BJ (cell line): ENCODE results near the gene DLG5. TPM values are rescaled to one million over a fixed set of nuclear protein-coding genes. Genes with fewer than 3 reads are reported as not detected.

Experiments used
- CTCF ChIA-PET: fragments of 350-600 bp; formaldehyde crosslinking; extraction: SDS; loops from one replicate; lab custom pipeline; 2021; ENCODE audit warnings: antibody characterized with exemption, inconsistent platforms; lab: Yijun Ruan, JAX
- POLR2A ChIA-PET: fragments of 300-600 bp; sonication (Branson Sonifier 250); formaldehyde crosslinking; extraction: SDS; loops from one replicate; lab custom pipeline; 2021; ENCODE audit warnings: antibody characterized with exemption; lab: Charles Lee
- DNase-seq: peaks from one replicate; pipeline ENCODE4 v3.0.0-alpha.2; 2011; ENCODE audit warnings: low read depth
- H3K27me3 ChIP-seq: 2 replicates; pipeline ENCODE4 v1.6.0; 2011; ENCODE audit warnings: low read length; ENCODE audit not compliant: control insufficient read depth, insufficient read depth
- H3K36me3 ChIP-seq: 2 replicates; pipeline ENCODE4 v1.5.1; 2011; ENCODE audit warnings: low read length; ENCODE audit not compliant: control insufficient read depth, insufficient read depth
- H3K4me3 ChIP-seq: 2 replicates; pipeline ENCODE4 v1.5.1; 2011; ENCODE audit warnings: low read depth, mild to moderate bottlenecking, control low read depth, low read length
- polyA plus RNA-seq: library from polyadenylated mRNA; depleted of rRNA; stranded (reverse); fragments of >200 nt; gene quantifications from 2 replicates; pipeline ENCODE4 v1.2.3, GENCODE V29; 2011
- TF ChIP-seq, protein P1 (sequence below): IDR thresholded peaks from 2 replicates; pipeline ENCODE4 v1.5.1; 2011; ENCODE audit warnings: low read depth, mild to moderate bottlenecking, control low read depth, inconsistent platforms, low read length, moderate library complexity; ENCODE audit not compliant: insufficient read depth

Gene DLG5
- polyA plus RNA-seq, 1 experiment, result 21.9 TPM

DNA sequence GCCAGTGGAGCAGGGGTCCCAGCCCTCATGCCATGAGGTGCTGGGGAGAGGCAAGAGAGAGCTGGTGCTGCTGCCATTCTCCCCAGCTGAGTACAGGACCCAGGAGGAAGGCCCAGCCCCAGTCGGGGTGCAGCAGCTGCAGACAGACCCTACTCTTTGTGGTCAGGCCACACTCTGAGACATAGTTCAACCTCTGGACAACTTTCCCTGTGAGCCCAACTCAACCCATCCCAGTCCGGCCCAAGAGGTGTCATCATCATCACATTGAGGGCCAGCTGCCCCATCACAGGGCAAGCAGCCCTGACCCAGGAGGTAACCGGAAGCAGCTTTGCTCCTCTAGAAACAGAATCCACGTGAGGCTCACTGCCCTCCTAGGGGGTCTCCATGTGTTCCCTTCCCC is 155.1 kb downstream of the DLG5 start:
- TF ChIP-seq, protein P1, sequence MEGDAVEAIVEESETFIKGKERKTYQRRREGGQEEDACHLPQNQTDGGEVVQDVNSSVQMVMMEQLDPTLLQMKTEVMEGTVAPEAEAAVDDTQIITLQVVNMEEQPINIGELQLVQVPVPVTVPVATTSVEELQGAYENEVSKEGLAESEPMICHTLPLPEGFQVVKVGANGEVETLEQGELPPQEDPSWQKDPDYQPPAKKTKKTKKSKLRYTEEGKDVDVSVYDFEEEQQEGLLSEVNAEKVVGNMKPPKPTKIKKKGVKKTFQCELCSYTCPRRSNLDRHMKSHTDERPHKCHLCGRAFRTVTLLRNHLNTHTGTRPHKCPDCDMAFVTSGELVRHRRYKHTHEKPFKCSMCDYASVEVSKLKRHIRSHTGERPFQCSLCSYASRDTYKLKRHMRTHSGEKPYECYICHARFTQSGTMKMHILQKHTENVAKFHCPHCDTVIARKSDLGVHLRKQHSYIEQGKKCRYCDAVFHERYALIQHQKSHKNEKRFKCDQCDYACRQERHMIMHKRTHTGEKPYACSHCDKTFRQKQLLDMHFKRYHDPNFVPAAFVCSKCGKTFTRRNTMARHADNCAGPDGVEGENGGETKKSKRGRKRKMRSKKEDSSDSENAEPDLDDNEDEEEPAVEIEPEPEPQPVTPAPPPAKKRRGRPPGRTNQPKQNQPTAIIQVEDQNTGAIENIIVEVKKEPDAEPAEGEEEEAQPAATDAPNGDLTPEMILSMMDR, result no peak
- POLR2A ChIA-PET, result no interaction called here
- no peak for DNase-seq
- Histone ChIP-seq H3K4me3 (no peak overlapping the region), H3K27me3 (no peaks in the 10 kb centered on the region), H3K36me3 (no peaks in the 10 kb centered on the region; the same call in 1 of the 2 replicates)
- CTCF ChIA-PET, result interaction anchor here (2.6 to 5.2 kb wide), 3 partner anchors 13 to 60 kb away, joined by 8 to 31 read pairs (median 14); no protein-coding TSS in a partner anchor

DNA sequence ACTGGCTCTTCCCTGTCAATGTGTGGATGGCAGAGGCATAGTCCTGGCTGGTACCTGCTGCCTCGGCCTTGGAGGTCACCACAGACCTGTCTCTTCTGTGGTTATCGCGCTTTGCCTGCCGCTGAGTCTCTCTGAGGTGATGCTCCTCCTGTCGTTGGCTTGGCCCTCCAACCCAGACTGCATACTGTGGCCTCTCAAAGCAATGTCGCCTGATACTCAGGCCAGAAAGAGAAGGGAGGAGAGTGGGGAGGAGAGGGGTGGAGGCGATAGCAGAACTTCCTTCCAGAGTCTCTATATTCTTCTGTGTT is 155.7 kb downstream of the DLG5 start:
- ChIA-PET CTCF (interaction anchor here (0.8 to 5.2 kb wide), 4 partner anchors 12 to 596 kb away, joined by 3 to 31 read pairs (median 11); no protein-coding TSS in a partner anchor), POLR2A (no interaction called here)
- DNase-seq, result no peak

DNA sequence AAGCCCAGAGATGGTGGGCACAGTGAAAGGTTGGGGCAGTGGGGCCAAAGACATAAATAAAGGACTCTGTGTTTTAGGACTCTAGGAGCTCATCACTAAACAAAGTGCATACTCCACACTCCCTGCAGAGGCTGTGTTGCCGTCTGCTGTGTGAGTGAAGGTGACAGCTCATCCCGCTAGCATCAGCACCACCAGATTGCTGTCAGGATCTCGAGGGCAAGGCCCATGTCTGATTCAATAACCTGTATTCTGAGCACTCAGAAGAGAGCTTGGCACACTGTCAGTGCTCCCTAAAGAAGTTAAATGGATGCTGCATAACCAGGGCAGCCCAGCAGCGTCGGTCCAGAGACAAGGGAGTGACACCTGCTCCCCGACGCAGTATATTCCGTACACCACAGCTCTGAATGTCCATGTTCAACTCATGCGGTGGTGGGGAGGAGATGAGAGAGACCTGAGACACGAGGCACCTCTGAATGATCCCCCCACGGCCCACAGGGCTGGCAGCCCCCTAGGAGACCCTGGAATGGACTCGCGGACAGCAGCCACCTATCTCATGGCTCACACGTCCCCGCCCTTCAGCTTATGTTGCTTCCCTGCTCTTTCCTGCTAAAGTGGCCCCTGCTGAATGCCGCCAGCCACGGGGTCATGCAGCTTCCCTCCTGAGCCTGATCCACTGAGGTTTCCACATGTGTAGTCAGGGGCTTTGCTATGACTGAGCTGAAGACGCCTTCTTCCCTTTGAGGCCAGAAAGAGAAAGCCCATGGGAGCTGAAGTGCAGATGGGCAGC is 156.3 kb downstream of the DLG5 start:
- no peaks in the 10 kb centered on the region for H3K27me3 ChIP-seq
- TF ChIP-seq, protein P1, result no peak
- ChIA-PET POLR2A (no interaction called here), CTCF (interaction anchor here (0.6 to 5.2 kb wide), 8 partner anchors 11 to 854 kb away, joined by 3 to 31 read pairs (median 4); no protein-coding TSS in a partner anchor)
- no peak overlapping the region for H3K4me3 ChIP-seq
- no peaks in the 10 kb centered on the region; the same call in 1 of the 2 replicates for H3K36me3 ChIP-seq
- no peak for DNase-seq

More for the DNA sequence above, 155.7 kb downstream of the DLG5 start:
- H3K4me3 ChIP-seq, result no peak overlapping the region
- H3K27me3 ChIP-seq, result no peaks in the 10 kb centered on the region
- TF ChIP-seq, protein P1, result no peak
- H3K36me3 ChIP-seq, result no peaks in the 10 kb centered on the region; the same call in 1 of the 2 replicates

DNA sequence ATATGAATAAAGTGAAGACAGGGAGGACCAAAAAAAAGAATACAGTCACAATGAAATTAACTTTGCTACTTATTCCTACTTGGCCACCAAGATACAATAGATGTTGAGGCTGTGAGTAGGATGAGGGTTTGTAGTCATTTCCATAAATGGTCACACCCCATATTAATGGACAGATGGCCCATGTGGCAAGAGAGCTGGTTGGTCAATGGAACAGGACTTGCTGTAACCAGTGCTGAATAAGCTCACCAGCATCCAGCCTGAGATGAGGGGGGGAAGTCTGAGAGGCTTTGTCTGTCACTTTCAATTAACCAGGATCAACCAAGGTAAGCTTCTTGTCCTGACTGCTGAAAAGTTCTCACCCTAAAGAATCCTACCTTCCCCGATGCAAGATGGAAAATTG is 158.5 kb downstream of the DLG5 start:
- Histone ChIP-seq H3K27me3 (no peaks in the 10 kb centered on the region), H3K36me3 (no peaks in the 10 kb centered on the region), H3K4me3 (no peak overlapping the region)
- CTCF ChIA-PET, result interaction anchor here (1.2 to 5.2 kb wide), 3 partner anchors 9 to 57 kb away, joined by 3 to 31 read pairs (median 9); no protein-coding TSS in a partner anchor
- POLR2A ChIA-PET, result no interaction called here
- TF ChIP-seq, protein P1, result no peak
- DNase-seq, result no peak
